Cardiac muscle cell (in vitro differentiated cells and primary cell): ENCODE results near the gene ST6GALNAC1. TPM values are rescaled to one million over a fixed set of nuclear protein-coding genes. Genes with fewer than 3 reads are reported as not detected.

ENCODE experiments used
- DNase-seq, 2 donors: peaks; one replicate each; pipeline versions ENCODE4 v3.0.0 to v3.0.0-alpha.2; 2010 to 2017; ENCODE audit warnings: low read depth in 1 of 2, low spot score in 1 of 2
- H3K27ac ChIP-seq: fragments of 200-600 bp; sonication (generic); 2 replicates; pipeline ENCODE4 v1.5.1; 2016
- H3K27me3 ChIP-seq: fragments of 200-600 bp; sonication (generic); 2 replicates; pipeline ENCODE4 v1.6.0; 2016; ENCODE audit warnings: control low read depth
- H3K36me3 ChIP-seq: fragments of 200-600 bp; sonication (generic); 2 replicates; pipeline ENCODE4 v1.5.1; 2016; ENCODE audit warnings: control low read depth
- H3K4me1 ChIP-seq: fragments of 200-600 bp; sonication (generic); 2 replicates; pipeline ENCODE4 v1.8.1; 2017; ENCODE audit warnings: low read depth, mild to moderate bottlenecking, mixed run types
- H3K4me3 ChIP-seq: fragments of 200-600 bp; sonication (generic); 2 replicates; pipeline ENCODE4 v1.5.1; 2016; ENCODE audit warnings: mild to moderate bottlenecking
- H3K9me3 ChIP-seq: fragments of 200-600 bp; sonication (generic); 2 replicates; pipeline ENCODE4 v1.5.1; 2017; ENCODE audit warnings: low read depth, mild to moderate bottlenecking, control low read depth
- CTCF ChIP-seq: IDR thresholded peaks from 2 replicates; pipeline ENCODE4 v1.5.1; 2012; ENCODE audit warnings: low read depth, mild to moderate bottlenecking, low read length
- polyA plus RNA-seq: library from polyadenylated mRNA; unstranded; fragments of >200 nt; fragmentation: Nextera tagmentation; extraction: Ambion mirVana; gene quantifications from 2 replicates; pipeline ENCODE4 v1.2.1, GENCODE V29; 2016
- total RNA-seq: library from RNA; depleted of rRNA; stranded (reverse); fragments of >200 nt; gene quantifications from 2 replicates; pipeline ENCODE4 v1.2.3, GENCODE V29; 2016

ST6GALNAC1 gene
- total RNA-seq = 0.99 TPM in 1 of 2 replicates, not detected in the other
- polyA plus RNA-seq = not detected in 2 replicates

- Histone ChIP-seq H3K27ac (no peak within 1 kb of the TSS), H3K4me3 (no peak within 1 kb of the TSS), H3K36me3 (no peaks in the 10 kb centered on the region), H3K9me3 (no peaks in the 10 kb centered on the region), H3K4me1 (peaks cover 18% of the 10 kb centered on the region), H3K27me3 (no peaks in the 10 kb centered on the region)
- TF ChIP-seq CTCF = no peak
- peak in 1 of 2 donors; percentile 22 for DNase-seq
Observed at GRCh38 chr17:76643553-76644148, at the start of gene ST6GALNAC1. Gene ST6GALNAC1 (minus strand): TSS chr17:76643757. CDS start chr17:76643638, 119 bp downstream.

- no peak for TF ChIP-seq CTCF
- no peaks in the 10 kb centered on the region for H3K36me3 ChIP-seq
- no peak for DNase-seq
Observed at GRCh38 chr17:76691379-76692191, 48.0 kb upstream of the ST6GALNAC1 start.

GRCh38 chr17:76690596-76691280 lies 47.2 kb upstream of the ST6GALNAC1 start:
- peaks cover 13% of the 10 kb centered on the region for H3K4me1 ChIP-seq
- no peak for TF ChIP-seq CTCF
- no peaks in the 10 kb centered on the region for H3K36me3 ChIP-seq
- H3K27ac ChIP-seq = peak overlapping the region; percentile 49
- DNase-seq = no peak
- H3K9me3 ChIP-seq = no peaks in the 10 kb centered on the region
- H3K4me3 ChIP-seq = no peak overlapping the region
- no peaks in the 10 kb centered on the region for H3K27me3 ChIP-seq

More at GRCh38 chr17:76691379-76692191, 48.0 kb upstream of the ST6GALNAC1 start:
- Histone ChIP-seq H3K27me3 (no peaks in the 10 kb centered on the region), H3K9me3 (no peaks in the 10 kb centered on the region), H3K27ac (peak overlapping the region; percentile 49), H3K4me1 (peaks cover 13% of the 10 kb centered on the region), H3K4me3 (no peak overlapping the region)

GRCh38 chr17:76689859-76690258 lies 46.3 kb upstream of the ST6GALNAC1 start:
- Histone ChIP-seq H3K4me1 (peaks cover 13% of the 10 kb centered on the region), H3K27me3 (no peaks in the 10 kb centered on the region), H3K27ac (no peak overlapping the region), H3K4me3 (no peak overlapping the region), H3K36me3 (no peaks in the 10 kb centered on the region), H3K9me3 (no peaks in the 10 kb centered on the region)
- peak in 1 of 2 donors; percentile 78 for DNase-seq
- TF ChIP-seq CTCF = no peak

GRCh38 chr17:76688165-76688622 lies 44.6 kb upstream of the ST6GALNAC1 start:
- Histone ChIP-seq H3K4me1 (peaks cover 20% of the 10 kb centered on the region), H3K27ac (no peak overlapping the region), H3K27me3 (no peaks in the 10 kb centered on the region), H3K36me3 (no peaks in the 10 kb centered on the region), H3K9me3 (no peaks in the 10 kb centered on the region), H3K4me3 (no peak overlapping the region)
- TF ChIP-seq CTCF = no peak
- no peak for DNase-seq
